T1000 (cell line): ENCODE measurements around the gene KCNJ18.
"Not testable (repeated sequence)": the region's sequence is repeated elsewhere in the genome, so short reads cannot be mapped to it uniquely, and the experiment has no call there.

ENCODE experiments used
- DNase-seq: peaks from one replicate; lab custom pipeline; 2025; ENCODE audit warnings: mixed read lengths; lab: John Stamatoyannopoulos, UW

Gene KCNJ18

GRCh38 chr17:21702940-21703640, 10.8 kb downstream of the KCNJ18 start:
- DNase-seq: not testable (repeated sequence)

GRCh38 chr17:21703891-21704872, 11.9 kb downstream of the KCNJ18 start:
- not testable (repeated sequence) for DNase-seq

- no peak for DNase-seq
Measured at GRCh38 chr17:21705021-21705601, 12.8 kb downstream of the KCNJ18 start.

- DNase-seq: not testable (repeated sequence)
Measured at GRCh38 chr17:21705746-21706145, 13.4 kb downstream of the KCNJ18 start.

GRCh38 chr17:21706546-21706945, 14.2 kb downstream of the KCNJ18 start:
- DNase-seq: not testable (repeated sequence)

- DNase-seq: not testable (repeated sequence)
Measured at GRCh38 chr17:21707131-21707530, 14.8 kb downstream of the KCNJ18 start.

- not testable (repeated sequence) for DNase-seq
Measured at GRCh38 chr17:21707711-21708611, 15.6 kb downstream of the KCNJ18 start.

GRCh38 chr17:21708612-21709535, 16.6 kb downstream of the KCNJ18 start:
- DNase-seq: not testable (repeated sequence)

GRCh38 chr17:21709994-21710393, 17.7 kb downstream of the KCNJ18 start:
- not testable (repeated sequence) for DNase-seq

GRCh38 chr17:21710486-21710885, 18.2 kb downstream of the KCNJ18 start:
- DNase-seq: not testable (repeated sequence)

- no peak for DNase-seq
Measured at GRCh38 chr17:21711182-21711581, 18.9 kb downstream of the KCNJ18 start.

- DNase-seq: not testable (repeated sequence)
Measured at GRCh38 chr17:21713020-21713419, 20.7 kb downstream of the KCNJ18 start.

GRCh38 chr17:21713631-21714030, 21.3 kb downstream of the KCNJ18 start:
- DNase-seq: not testable (repeated sequence)

GRCh38 chr17:21714676-21715075, 22.4 kb downstream of the KCNJ18 start:
- DNase-seq: not testable (repeated sequence)

- not testable (repeated sequence) for DNase-seq
Measured at GRCh38 chr17:21715877-21716276, 23.6 kb downstream of the KCNJ18 start.

GRCh38 chr17:21718971-21719370, 26.6 kb downstream of the KCNJ18 start:
- not testable (repeated sequence) for DNase-seq

GRCh38 chr17:21719511-21720226, 27.3 kb downstream of the KCNJ18 start:
- DNase-seq: not testable (repeated sequence)

GRCh38 chr17:21720566-21720965, 28.2 kb downstream of the KCNJ18 start:
- not testable (repeated sequence) for DNase-seq

- DNase-seq: not testable (repeated sequence)
Measured at GRCh38 chr17:21722268-21722667, 29.9 kb downstream of the KCNJ18 start.
